Chondrocyte (in vitro differentiated cells): ENCODE data around the gene SLC25A22. TPM values are rescaled to one million over a fixed set of nuclear protein-coding genes. Genes with fewer than 3 reads are reported as not detected.

Source experiments
- DNase-seq: peaks from one replicate; pipeline ENCODE4 v3.0.0; 2021; ENCODE audit warnings: mixed read lengths, low spot score
- H3K27ac Mint-ChIP-seq: one replicate; pipeline ENCODE4 v1.8.0; 2021; ENCODE audit warnings: mild to moderate bottlenecking, moderate library complexity, mixed read lengths; ENCODE audit not compliant: unreplicated experiment
- H3K27me3 Mint-ChIP-seq: 2 replicates; pipeline ENCODE4 v1.8.0; 2021; ENCODE audit warnings: low read depth, mixed read lengths
- H3K36me3 Mint-ChIP-seq: 2 replicates; pipeline ENCODE4 v1.8.0; 2021; ENCODE audit warnings: low read depth, mixed read lengths
- H3K4me1 Mint-ChIP-seq: 2 replicates; pipeline ENCODE4 v1.8.0; 2021; ENCODE audit warnings: low read depth, mild to moderate bottlenecking, mixed read lengths
- H3K4me3 Mint-ChIP-seq: one replicate; pipeline ENCODE4 v1.8.0; 2021; ENCODE audit warnings: mild to moderate bottlenecking, moderate library complexity, mixed read lengths; ENCODE audit not compliant: unreplicated experiment
- H3K9me3 Mint-ChIP-seq: 2 replicates; pipeline ENCODE4 v1.8.0; 2021; ENCODE audit warnings: low read depth, mixed read lengths
- total RNA-seq: library from RNA; stranded (reverse); gene quantifications from 3 replicates; pipeline ENCODE4 v1.2.1, GENCODE V29; 2021
- TF ChIP-seq, protein P1 (sequence below): fragments of 200-600 bp; sonication (generic); IDR thresholded peaks from 2 replicates; pipeline ENCODE4 v1.5.0; 2021; ENCODE audit warnings: antibody characterized with exemption, mild to moderate bottlenecking, moderate library complexity

SLC25A22 gene
- total RNA-seq, 1 donor from 2014 or later: 16.0 TPM

DNA sequence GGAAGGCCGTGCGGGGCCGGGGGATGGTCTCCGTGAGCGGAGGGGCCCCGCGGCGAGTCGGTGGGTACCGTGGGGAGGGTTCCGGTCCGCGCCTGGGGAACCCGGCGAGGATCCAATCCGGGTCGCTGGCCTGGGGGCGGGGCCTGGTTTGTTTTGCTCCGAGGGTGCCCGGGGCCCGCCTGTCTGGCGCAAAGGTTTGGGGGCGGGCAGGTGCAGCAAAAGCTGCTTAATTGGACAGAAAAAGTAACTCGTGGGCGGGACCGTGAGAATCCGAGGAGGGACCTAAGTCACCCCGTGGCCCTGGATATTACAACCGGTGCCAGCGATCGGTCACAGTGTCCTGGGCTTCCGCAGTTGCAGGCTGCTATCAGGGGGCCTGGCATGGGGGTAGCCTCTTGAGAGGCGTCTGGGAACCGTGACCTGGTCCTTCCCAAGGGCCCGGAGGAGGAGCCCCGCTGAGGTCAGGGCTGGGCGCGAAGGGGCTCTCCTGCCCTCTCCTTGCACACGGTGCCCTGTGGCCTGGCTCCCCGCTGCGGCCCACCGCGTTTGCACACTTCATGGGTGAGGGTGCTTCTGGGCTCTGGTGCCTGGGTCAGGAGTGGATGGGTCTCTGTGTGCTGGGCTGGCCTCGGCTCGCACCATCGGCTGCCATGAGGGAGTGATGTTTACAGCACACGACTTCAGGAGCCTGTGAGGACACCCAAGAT is 22.0 kb upstream of the SLC25A22 start:
- H3K9me3 Mint-ChIP-seq: no peaks in the 10 kb centered on the region
- H3K27ac Mint-ChIP-seq: peak overlapping the region; percentile 83
- no peak for DNase-seq
- TF ChIP-seq, protein P1, sequence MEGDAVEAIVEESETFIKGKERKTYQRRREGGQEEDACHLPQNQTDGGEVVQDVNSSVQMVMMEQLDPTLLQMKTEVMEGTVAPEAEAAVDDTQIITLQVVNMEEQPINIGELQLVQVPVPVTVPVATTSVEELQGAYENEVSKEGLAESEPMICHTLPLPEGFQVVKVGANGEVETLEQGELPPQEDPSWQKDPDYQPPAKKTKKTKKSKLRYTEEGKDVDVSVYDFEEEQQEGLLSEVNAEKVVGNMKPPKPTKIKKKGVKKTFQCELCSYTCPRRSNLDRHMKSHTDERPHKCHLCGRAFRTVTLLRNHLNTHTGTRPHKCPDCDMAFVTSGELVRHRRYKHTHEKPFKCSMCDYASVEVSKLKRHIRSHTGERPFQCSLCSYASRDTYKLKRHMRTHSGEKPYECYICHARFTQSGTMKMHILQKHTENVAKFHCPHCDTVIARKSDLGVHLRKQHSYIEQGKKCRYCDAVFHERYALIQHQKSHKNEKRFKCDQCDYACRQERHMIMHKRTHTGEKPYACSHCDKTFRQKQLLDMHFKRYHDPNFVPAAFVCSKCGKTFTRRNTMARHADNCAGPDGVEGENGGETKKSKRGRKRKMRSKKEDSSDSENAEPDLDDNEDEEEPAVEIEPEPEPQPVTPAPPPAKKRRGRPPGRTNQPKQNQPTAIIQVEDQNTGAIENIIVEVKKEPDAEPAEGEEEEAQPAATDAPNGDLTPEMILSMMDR: no peak
- peaks cover 5% of the 10 kb centered on the region for H3K36me3 Mint-ChIP-seq
- H3K4me1 Mint-ChIP-seq: peaks cover 22% of the 10 kb centered on the region
- peak overlapping the region; percentile 80 for H3K4me3 Mint-ChIP-seq
- H3K27me3 Mint-ChIP-seq: no peaks in the 10 kb centered on the region

DNA sequence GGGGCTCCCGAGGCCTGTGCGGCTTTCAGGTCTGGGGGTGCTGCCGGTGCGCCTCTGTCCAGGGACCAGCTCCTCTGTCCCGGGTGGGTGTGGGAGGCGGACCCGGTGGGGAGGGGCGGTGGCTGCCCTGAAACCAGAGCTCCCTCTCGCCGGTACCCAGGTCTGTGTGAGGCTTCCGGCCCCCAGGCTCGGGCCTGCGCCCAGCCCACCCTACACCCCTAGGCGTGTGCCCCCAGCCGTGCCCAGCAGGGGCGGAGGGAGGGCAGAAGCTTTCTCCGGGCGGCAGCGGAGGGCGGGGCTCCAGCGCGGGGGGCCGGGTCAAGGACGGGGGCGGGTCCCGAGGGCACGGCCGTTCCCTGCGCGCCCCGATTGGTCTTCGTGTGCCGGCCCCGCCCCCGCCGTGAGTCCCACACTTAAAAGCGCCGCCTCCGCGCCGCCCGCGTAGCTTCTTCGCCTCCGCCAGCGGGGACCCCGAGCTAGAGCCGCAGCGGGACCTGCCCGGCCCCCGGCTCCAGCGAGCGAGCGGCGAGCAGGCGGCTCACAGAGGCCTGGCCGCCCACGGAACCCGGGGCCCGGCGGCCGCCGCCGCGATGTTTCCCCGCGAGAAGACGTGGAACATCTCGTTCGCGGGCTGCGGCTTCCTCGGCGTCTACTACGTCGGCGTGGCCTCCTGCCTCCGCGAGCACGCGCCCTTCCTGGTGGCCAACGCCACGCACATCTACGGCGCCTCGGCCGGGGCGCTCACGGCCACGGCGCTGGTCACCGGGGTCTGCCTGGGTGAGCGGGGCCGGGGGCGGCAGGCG is 21.2 kb upstream of the SLC25A22 start:
- H3K4me1 Mint-ChIP-seq: peaks cover 22% of the 10 kb centered on the region
- TF ChIP-seq, protein P1: no peak
- peaks cover 2% of the 10 kb centered on the region for H3K36me3 Mint-ChIP-seq
- H3K4me3 Mint-ChIP-seq: peak overlapping the region; percentile 80
- no peak for DNase-seq
- H3K27ac Mint-ChIP-seq: peak overlapping the region; percentile 74
- no peaks in the 10 kb centered on the region for H3K9me3 Mint-ChIP-seq
- no peaks in the 10 kb centered on the region for H3K27me3 Mint-ChIP-seq

DNA sequence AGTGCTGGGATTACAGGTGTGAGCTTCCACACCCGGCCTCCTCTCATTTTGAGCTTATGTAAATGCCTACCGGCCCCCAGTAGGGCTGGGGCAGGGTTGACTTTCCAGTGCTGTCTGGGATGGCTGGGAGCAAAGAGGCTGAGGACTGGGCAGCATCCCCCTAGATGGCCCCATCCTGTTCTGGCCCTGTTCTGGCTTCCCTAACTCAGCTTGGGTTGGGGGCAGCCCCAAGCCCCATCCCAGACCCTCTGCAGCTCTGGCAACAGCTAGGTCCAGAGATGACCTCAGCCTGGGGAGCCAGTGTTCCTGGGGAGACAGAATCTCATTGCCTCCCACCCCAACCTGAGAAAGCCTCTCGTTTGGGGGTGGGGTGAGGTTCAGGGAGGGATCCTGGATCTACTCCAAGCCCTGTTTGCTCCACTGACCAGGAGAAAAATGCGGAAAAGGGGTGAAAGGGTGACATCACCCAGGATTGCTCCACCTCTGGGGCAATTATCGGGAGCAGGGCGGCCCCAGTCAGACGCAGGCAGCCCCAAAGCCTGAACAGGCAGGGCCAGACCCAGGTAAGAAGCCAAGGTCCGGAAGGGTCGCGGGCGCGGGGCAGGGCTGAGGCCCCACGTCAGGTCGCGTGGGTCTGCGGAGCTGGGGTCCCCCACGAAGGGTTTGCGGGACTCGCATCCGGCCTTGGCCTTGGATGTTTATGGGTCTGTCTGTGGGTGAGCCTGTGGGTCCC is 20.5 kb upstream of the SLC25A22 start, which contains the start of gene PNPLA2:
PNPLA2 (plus strand) TSS at position 519 of the 733 bp plus-strand sequence. CDS start 805 bp downstream, outside the sequence.
- H3K4me1 Mint-ChIP-seq: peaks cover 22% of the 10 kb centered on the region
- H3K9me3 Mint-ChIP-seq: no peaks in the 10 kb centered on the region
- H3K27me3 Mint-ChIP-seq: no peaks in the 10 kb centered on the region
- peaks cover 4% of the 10 kb centered on the region for H3K36me3 Mint-ChIP-seq
- peak within 1 kb of the TSS; percentile 74 for H3K27ac Mint-ChIP-seq
- no peak for DNase-seq
- TF ChIP-seq, protein P1: no peak
- H3K4me3 Mint-ChIP-seq: peak within 1 kb of the TSS; percentile 80

DNA sequence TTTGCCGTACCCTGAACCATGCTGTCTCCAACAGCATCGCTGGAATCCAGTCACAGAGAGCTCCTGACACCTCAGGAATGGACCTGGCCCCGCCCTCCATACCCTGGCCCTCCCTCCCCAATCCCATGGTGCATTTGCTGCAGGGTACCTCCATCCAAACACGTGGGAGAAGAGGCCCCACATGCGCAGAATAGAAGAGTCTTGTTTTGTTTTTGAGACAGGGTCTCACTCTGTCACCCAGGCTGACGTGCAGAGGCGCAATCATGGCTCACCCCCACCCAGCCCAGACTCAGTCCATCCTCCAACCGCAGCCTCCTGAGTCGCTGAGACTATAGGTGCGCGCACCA is 18.3 kb upstream of the SLC25A22 start:
- Mint-ChIP-seq H3K4me1 (peaks cover 23% of the 10 kb centered on the region), H3K27me3 (no peaks in the 10 kb centered on the region), H3K27ac (no peak overlapping the region), H3K9me3 (no peaks in the 10 kb centered on the region), H3K4me3 (no peak overlapping the region), H3K36me3 (peaks cover 14% of the 10 kb centered on the region)
- TF ChIP-seq, protein P1: no peak
- no peak for DNase-seq
